ENCODE data around the gene ARHGAP10.

- TF ChIP-seq PBX3 (IDR thresholded peaks at IDR 0.05; ENCODE audit: insufficient replicate concordance, low read depth, low read length): no peak
- TF ChIP-seq, protein P1, sequence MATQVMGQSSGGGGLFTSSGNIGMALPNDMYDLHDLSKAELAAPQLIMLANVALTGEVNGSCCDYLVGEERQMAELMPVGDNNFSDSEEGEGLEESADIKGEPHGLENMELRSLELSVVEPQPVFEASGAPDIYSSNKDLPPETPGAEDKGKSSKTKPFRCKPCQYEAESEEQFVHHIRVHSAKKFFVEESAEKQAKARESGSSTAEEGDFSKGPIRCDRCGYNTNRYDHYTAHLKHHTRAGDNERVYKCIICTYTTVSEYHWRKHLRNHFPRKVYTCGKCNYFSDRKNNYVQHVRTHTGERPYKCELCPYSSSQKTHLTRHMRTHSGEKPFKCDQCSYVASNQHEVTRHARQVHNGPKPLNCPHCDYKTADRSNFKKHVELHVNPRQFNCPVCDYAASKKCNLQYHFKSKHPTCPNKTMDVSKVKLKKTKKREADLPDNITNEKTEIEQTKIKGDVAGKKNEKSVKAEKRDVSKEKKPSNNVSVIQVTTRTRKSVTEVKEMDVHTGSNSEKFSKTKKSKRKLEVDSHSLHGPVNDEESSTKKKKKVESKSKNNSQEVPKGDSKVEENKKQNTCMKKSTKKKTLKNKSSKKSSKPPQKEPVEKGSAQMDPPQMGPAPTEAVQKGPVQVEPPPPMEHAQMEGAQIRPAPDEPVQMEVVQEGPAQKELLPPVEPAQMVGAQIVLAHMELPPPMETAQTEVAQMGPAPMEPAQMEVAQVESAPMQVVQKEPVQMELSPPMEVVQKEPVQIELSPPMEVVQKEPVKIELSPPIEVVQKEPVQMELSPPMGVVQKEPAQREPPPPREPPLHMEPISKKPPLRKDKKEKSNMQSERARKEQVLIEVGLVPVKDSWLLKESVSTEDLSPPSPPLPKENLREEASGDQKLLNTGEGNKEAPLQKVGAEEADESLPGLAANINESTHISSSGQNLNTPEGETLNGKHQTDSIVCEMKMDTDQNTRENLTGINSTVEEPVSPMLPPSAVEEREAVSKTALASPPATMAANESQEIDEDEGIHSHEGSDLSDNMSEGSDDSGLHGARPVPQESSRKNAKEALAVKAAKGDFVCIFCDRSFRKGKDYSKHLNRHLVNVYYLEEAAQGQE (IDR thresholded peaks at IDR 0.05; ENCODE audit: low read depth, low read length): no peak
- no peak for TF ChIP-seq KLF5 (IDR thresholded peaks at IDR 0.05; ENCODE audit: partially characterized antibody)
- TF ChIP-seq CTCF (IDR thresholded peaks at IDR 0.05 in 2 of 3, conservative IDR thresholded peaks at IDR 0.05 in 1 of 3; ENCODE audit: control insufficient read depth in 2 of 3, extremely low read depth in 1 of 3, insufficient read depth in 1 of 3, low read depth in 3 of 3, low read length in 3 of 3): no peak
- TF ChIP-seq EZH2 (IDR thresholded peaks at IDR 0.05; ENCODE audit: borderline replicate concordance, control insufficient read depth, low read depth, low read length): no peak
- no peak for TF ChIP-seq ELK1 (IDR thresholded peaks at IDR 0.05; ENCODE audit: low read depth, low read length)
- TF ChIP-seq SMC3 (IDR thresholded peaks at IDR 0.05; ENCODE audit: borderline replicate concordance, low read length): no peak
- TF ChIP-seq ATF2 (IDR thresholded peaks at IDR 0.05; ENCODE audit: low read length): no peak
- no peak for TF ChIP-seq SMAD5 (IDR thresholded peaks at IDR 0.05; ENCODE audit: low read depth)
- TF ChIP-seq ZBTB33 (IDR thresholded peaks at IDR 0.05): no peak
- TF ChIP-seq CBX5 (IDR thresholded peaks at IDR 0.05; ENCODE audit: low read depth): no peak
- no peak for TF ChIP-seq EP300 (IDR thresholded peaks at IDR 0.05; ENCODE audit: borderline replicate concordance in 1 of 2, control insufficient read depth in 1 of 2, low read depth in 2 of 2, low read length in 2 of 2)
- no peak for TF ChIP-seq MYC (IDR thresholded peaks at IDR 0.05; ENCODE audit: insufficient read depth, insufficient read length, insufficient replicate concordance, low read length, severe bottlenecking)
Observed at GRCh38 chr4:147772459-147772969, 40.6 kb downstream of the ARHGAP10 start.

Data from GM12878 (cell line).